Neural cell (in vitro differentiated cells): ENCODE results near the gene MAP3K13. TPM values are rescaled to one million over a fixed set of nuclear protein-coding genes. Genes with fewer than 3 reads are reported as not detected.

ENCODE experiments used
- H2AFZ ChIP-seq: fragments of 200-600, 300-800 bp; sonication (generic), shearing (Covaris generic); 2 replicates; pipeline ENCODE4 v1.6.0; 2014; ENCODE audit warnings: low read depth, mild to moderate bottlenecking, antibody characterized with exemption, low read length, moderate library complexity
- H3F3A ChIP-seq: fragments of 200-600 bp; shearing (Covaris generic); 2 replicates; pipeline ENCODE4 v1.6.1; 2016; ENCODE audit warnings: mild to moderate bottlenecking, moderate library complexity, mixed read lengths, antibody characterized with exemption, low read length; ENCODE audit not compliant: insufficient read depth, poor library complexity, severe bottlenecking
- H3K27ac ChIP-seq: fragments of 200-600, 300-800 bp; sonication (generic), shearing (Covaris generic); 2 replicates; pipeline ENCODE4 v1.5.1; 2014; ENCODE audit warnings: mild to moderate bottlenecking, low read length, moderate library complexity
- H3K27me3 ChIP-seq: fragments of 300-800, 200-600 bp; sonication (generic), shearing (Covaris generic); 2 replicates; pipeline ENCODE4 v1.6.0; 2014; ENCODE audit warnings: mild to moderate bottlenecking, low read depth, low read length, moderate library complexity; ENCODE audit not compliant: insufficient read depth
- H3K36me3 ChIP-seq: fragments of 300-800, 200-600 bp; sonication (generic), shearing (Covaris generic); 2 replicates; pipeline ENCODE4 v1.5.1; 2014; ENCODE audit warnings: mild to moderate bottlenecking, antibody characterized with exemption, low read length, moderate library complexity; ENCODE audit not compliant: insufficient read depth
- H3K4me2 ChIP-seq: fragments of 300-800, 200-600 bp; sonication (generic), shearing (Covaris generic); 2 replicates; pipeline ENCODE4 v1.6.0; 2014; ENCODE audit warnings: mild to moderate bottlenecking, low read length
- H3K4me3 ChIP-seq: fragments of 300-800, 200-600 bp; sonication (generic), shearing (Covaris generic); 2 replicates; pipeline ENCODE4 v1.5.1; 2014; ENCODE audit warnings: mild to moderate bottlenecking, low read length, moderate library complexity
- H3K79me2 ChIP-seq: fragments of 200-600 bp; shearing (Covaris generic); replicated peaks from 2 replicates; pipeline ENCODE4 v1.6.0; 2014; ENCODE audit warnings: mild to moderate bottlenecking, low read length, moderate library complexity; ENCODE audit not compliant: insufficient read depth
- H3K9ac ChIP-seq: fragments of 300-800, 200-600 bp; sonication (generic), shearing (Covaris generic); 2 replicates; pipeline ENCODE4 v1.6.1; 2016; ENCODE audit warnings: mild to moderate bottlenecking, low read length, mixed read lengths
- H3K9me2 ChIP-seq: fragments of 200-600 bp; shearing (Covaris generic); 2 replicates; pipeline ENCODE4 v1.6.1; 2016; ENCODE audit warnings: mild to moderate bottlenecking, low read length, mixed read lengths; ENCODE audit not compliant: insufficient read depth
- H3K9me3 ChIP-seq: fragments of 200-600, 300-800 bp; sonication (generic), shearing (Covaris generic); 2 replicates; pipeline ENCODE4 v1.6.1; 2016; ENCODE audit warnings: mild to moderate bottlenecking, mixed run types, low read length, moderate library complexity, mixed read lengths
- H4K20me1 ChIP-seq: fragments of 200-600 bp; shearing (Covaris generic); 2 replicates; pipeline ENCODE4 v1.6.1; 2016; ENCODE audit warnings: mild to moderate bottlenecking, mixed run types; ENCODE audit not compliant: insufficient read depth
- EP300 ChIP-seq: fragments of 450-650 bp; conservative IDR thresholded peaks from 2 replicates; pipeline ENCODE4 v1.6.1; 2014; ENCODE audit warnings: antibody characterized with exemption, mild to moderate bottlenecking, moderate library complexity; ENCODE audit not compliant: poor library complexity, severe bottlenecking
- EZH2 ChIP-seq: fragments of 200-600, 300-800 bp; shearing (Covaris generic), sonication (generic); IDR thresholded peaks from 2 replicates; pipeline ENCODE4 v1.6.1; 2014; ENCODE audit warnings: antibody characterized with exemption, low read length, borderline replicate concordance, mild to moderate bottlenecking; ENCODE audit not compliant: insufficient read depth, poor library complexity, severe bottlenecking
- MXI1 ChIP-seq: fragments of 450-650 bp; conservative IDR thresholded peaks from 2 replicates; pipeline ENCODE4 v1.6.1; 2014; ENCODE audit warnings: antibody characterized with exemption, mild to moderate bottlenecking; ENCODE audit not compliant: poor library complexity, severe bottlenecking
- POLR2AphosphoS5 ChIP-seq: IDR thresholded peaks from 2 replicates; pipeline ENCODE4 v1.6.1; 2012
- RAD21 ChIP-seq: fragments of 450-650 bp; conservative IDR thresholded peaks from 2 replicates; pipeline ENCODE4 v1.6.1; 2014; ENCODE audit warnings: antibody characterized with exemption, mild to moderate bottlenecking, moderate library complexity
- REST ChIP-seq: IDR thresholded peaks from 2 replicates; pipeline ENCODE4 v1.6.1; 2012; ENCODE audit warnings: borderline replicate concordance
- SMC3 ChIP-seq: fragments of 450-650 bp; conservative IDR thresholded peaks from 2 replicates; pipeline ENCODE4 v1.6.1; 2014; ENCODE audit warnings: antibody characterized with exemption, mild to moderate bottlenecking, moderate library complexity; ENCODE audit not compliant: poor library complexity
- TAF1 ChIP-seq: IDR thresholded peaks from 2 replicates; pipeline ENCODE4 v1.6.1; 2012; ENCODE audit warnings: low read depth
- polyA plus RNA-seq: library from polyadenylated mRNA; depleted of rRNA; stranded (reverse); fragments of >200 nt; gene quantifications from 2 replicates; pipeline ENCODE4 v1.2.3, GENCODE V29; 2014
- TF ChIP-seq, protein P1 (sequence below): fragments of 450-650 bp; IDR thresholded peaks from 2 replicates; pipeline ENCODE4 v1.5.1; 2014; ENCODE audit warnings: antibody characterized with exemption, mild to moderate bottlenecking, moderate library complexity; ENCODE audit not compliant: poor library complexity, severe bottlenecking

MAP3K13 gene
- polyA plus RNA-seq, 1 donor from 2014 or later = 33.8 TPM

DNA sequence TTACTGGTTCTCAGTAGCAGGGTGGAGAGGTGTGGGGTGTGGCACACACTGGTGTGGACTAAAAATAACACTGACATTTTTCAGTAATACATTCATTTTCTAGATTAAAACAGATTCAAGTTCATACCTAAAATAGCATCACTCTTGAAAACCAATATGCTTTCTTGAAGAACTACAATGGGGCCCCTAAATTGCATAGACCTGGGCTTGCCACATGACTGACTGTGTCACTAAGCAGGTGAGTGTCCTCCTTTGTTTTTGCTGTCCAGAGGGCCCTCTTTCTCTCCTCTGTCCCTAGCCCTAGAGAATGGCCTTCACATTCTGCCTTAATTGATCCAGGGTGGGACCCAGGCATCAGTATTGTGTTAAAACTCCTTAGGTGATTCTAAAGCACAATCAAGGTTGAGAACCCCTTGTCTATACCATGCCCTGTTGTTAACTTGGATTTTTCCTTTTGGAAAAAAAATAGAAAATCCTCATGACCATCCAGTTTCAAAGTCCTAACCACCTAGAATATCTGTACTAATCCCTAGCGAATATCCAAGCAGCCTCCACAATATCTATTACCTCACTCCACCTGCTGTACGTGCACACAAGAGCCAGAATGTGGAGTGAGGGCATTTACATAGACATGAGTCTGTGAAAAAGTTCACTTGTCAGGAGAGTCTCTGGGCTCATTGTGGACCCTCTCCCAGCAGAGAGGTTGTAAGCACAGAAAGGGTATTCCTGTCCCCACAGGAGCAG, 154.6 kb downstream of the MAP3K13 start:
- no peaks in the 10 kb centered on the region for H4K20me1 ChIP-seq
- H3K27ac ChIP-seq = no peak overlapping the region
- no peaks in the 10 kb centered on the region for H3K9me3 ChIP-seq
- H3K27me3 ChIP-seq = no peaks in the 10 kb centered on the region
- no peaks in the 10 kb centered on the region for H3K9me2 ChIP-seq
- no peak overlapping the region for H3K9ac ChIP-seq
- no peaks in the 10 kb centered on the region for H3K36me3 ChIP-seq
- no peaks in the 10 kb centered on the region for H3F3A ChIP-seq
- no peaks in the 10 kb centered on the region for H3K79me2 ChIP-seq
- no peak overlapping the region for H3K4me2 ChIP-seq
- H2AFZ ChIP-seq = no peak overlapping the region
- TF ChIP-seq SMC3 = no peak
- no peak for TF ChIP-seq REST
- TF ChIP-seq, protein P1, sequence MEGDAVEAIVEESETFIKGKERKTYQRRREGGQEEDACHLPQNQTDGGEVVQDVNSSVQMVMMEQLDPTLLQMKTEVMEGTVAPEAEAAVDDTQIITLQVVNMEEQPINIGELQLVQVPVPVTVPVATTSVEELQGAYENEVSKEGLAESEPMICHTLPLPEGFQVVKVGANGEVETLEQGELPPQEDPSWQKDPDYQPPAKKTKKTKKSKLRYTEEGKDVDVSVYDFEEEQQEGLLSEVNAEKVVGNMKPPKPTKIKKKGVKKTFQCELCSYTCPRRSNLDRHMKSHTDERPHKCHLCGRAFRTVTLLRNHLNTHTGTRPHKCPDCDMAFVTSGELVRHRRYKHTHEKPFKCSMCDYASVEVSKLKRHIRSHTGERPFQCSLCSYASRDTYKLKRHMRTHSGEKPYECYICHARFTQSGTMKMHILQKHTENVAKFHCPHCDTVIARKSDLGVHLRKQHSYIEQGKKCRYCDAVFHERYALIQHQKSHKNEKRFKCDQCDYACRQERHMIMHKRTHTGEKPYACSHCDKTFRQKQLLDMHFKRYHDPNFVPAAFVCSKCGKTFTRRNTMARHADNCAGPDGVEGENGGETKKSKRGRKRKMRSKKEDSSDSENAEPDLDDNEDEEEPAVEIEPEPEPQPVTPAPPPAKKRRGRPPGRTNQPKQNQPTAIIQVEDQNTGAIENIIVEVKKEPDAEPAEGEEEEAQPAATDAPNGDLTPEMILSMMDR = no peak
- H3K4me3 ChIP-seq = no peak overlapping the region

DNA sequence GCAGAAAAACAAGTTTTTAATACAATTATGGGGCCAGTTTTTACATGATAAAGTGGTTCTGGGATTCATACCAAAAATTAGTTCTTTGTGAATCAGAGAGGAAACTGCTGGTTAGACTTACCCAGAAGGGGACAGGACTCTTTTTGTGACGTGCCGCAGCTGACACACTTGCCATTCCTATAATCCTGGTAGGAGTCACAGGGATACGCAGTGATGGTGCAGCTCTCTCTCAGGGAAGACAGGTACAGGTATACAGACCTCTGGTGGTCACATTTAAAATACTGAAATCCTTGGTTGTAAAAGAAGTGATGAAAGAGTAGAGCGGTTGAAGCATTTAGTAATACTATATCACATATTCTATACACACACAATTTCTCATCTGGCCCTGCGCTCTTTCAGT, 156.1 kb downstream of the MAP3K13 start:
- Histone ChIP-seq H4K20me1 (no peaks in the 10 kb centered on the region), H3K9ac (no peak overlapping the region), H3F3A (no peaks in the 10 kb centered on the region), H2AFZ (no peak overlapping the region), H3K79me2 (no peaks in the 10 kb centered on the region), H3K27ac (no peak overlapping the region), H3K9me3 (no peaks in the 10 kb centered on the region), H3K36me3 (no peaks in the 10 kb centered on the region), H3K4me2 (no peak overlapping the region), H3K4me3 (no peak overlapping the region), H3K9me2 (no peaks in the 10 kb centered on the region), H3K27me3 (no peaks in the 10 kb centered on the region)
- TF ChIP-seq REST = no peak
- TF ChIP-seq POLR2AphosphoS5 = no peak
- no peak for TF ChIP-seq SMC3
- no peak for TF ChIP-seq TAF1
- TF ChIP-seq EP300 = no peak
- no peak for TF ChIP-seq MXI1
- TF ChIP-seq, protein P1 = no peak
- no peak for TF ChIP-seq EZH2
- no peak for TF ChIP-seq RAD21
